Activated CD4-positive, CD25-positive, alpha-beta regulatory T cell treated with anti-CD3 and anti-CD28 coated beads, Interleukin-2, amount 50 U/mL, for 16 hours (primary cell): ENCODE data around the gene KIF26B.

Experiments used
- DNase-seq: peaks from one replicate; pipeline ENCODE4 v3.0.0-alpha.2; 2020; ENCODE audit warnings: low read depth, low spot score

KIF26B gene

GRCh38 chr1:245132771-245133170, 22.0 kb upstream of the KIF26B start:
- no peak for DNase-seq

- no peak for DNase-seq
Observed at GRCh38 chr1:245133995-245134715, 20.6 kb upstream of the KIF26B start.

- no peak for DNase-seq
Observed at GRCh38 chr1:245142171-245142798, 12.5 kb upstream of the KIF26B start.

GRCh38 chr1:245142976-245143375, 11.8 kb upstream of the KIF26B start:
- no peak for DNase-seq

GRCh38 chr1:245143849-245144248, 10.9 kb upstream of the KIF26B start:
- no peak for DNase-seq

- DNase-seq = no peak
Observed at GRCh38 chr1:245148069-245148468, 6.7 kb upstream of the KIF26B start.

GRCh38 chr1:245148861-245149260, 5.9 kb upstream of the KIF26B start:
- DNase-seq = no peak

GRCh38 chr1:245153081-245153551, 1.7 kb upstream of the KIF26B start:
- peak; percentile 25 for DNase-seq

- no peak for DNase-seq
Observed at GRCh38 chr1:245153552-245154428, 995 bp upstream of the KIF26B start.

GRCh38 chr1:245155272-245156040, 671 bp downstream of the KIF26B start:
- DNase-seq = no peak

- DNase-seq = peak; percentile 37
Observed at GRCh38 chr1:245156041-245156735, 1.4 kb downstream of the KIF26B start.

- no peak for DNase-seq
Observed at GRCh38 chr1:245156736-245157505, 2.1 kb downstream of the KIF26B start.

GRCh38 chr1:245158913-245159312, 4.1 kb downstream of the KIF26B start:
- DNase-seq = no peak

- no peak for DNase-seq
Observed at GRCh38 chr1:245160288-245160687, 5.5 kb downstream of the KIF26B start.

- DNase-seq = no peak
Observed at GRCh38 chr1:245160741-245161400, 6.1 kb downstream of the KIF26B start.

GRCh38 chr1:245161866-245162265, 7.1 kb downstream of the KIF26B start:
- DNase-seq = no peak

GRCh38 chr1:245166471-245166885, 11.7 kb downstream of the KIF26B start:
- DNase-seq = no peak

- no peak for DNase-seq
Observed at GRCh38 chr1:245168086-245168485, 13.3 kb downstream of the KIF26B start.

GRCh38 chr1:245168906-245169305, 14.1 kb downstream of the KIF26B start:
- DNase-seq = no peak

GRCh38 chr1:245169376-245169775, 14.6 kb downstream of the KIF26B start:
- no peak for DNase-seq
